PC-9 (cell line): Measurements from ENCODE around the gene ADORA1.

Source experiments
- EZH2 ChIP-seq: fragments of 200-600 bp; sonication (generic); IDR thresholded peaks from 2 replicates; pipeline ENCODE4 v1.8.0; 2017; ENCODE audit warnings: antibody characterized with exemption, low read depth
- TF ChIP-seq, protein P1 (sequence below): fragments of 200-600 bp; sonication (generic); conservative IDR thresholded peaks from 2 replicates; pipeline ENCODE4 v1.6.1; 2017; ENCODE audit warnings: mixed run types, antibody characterized with exemption, mild to moderate bottlenecking, moderate library complexity

DNA sequence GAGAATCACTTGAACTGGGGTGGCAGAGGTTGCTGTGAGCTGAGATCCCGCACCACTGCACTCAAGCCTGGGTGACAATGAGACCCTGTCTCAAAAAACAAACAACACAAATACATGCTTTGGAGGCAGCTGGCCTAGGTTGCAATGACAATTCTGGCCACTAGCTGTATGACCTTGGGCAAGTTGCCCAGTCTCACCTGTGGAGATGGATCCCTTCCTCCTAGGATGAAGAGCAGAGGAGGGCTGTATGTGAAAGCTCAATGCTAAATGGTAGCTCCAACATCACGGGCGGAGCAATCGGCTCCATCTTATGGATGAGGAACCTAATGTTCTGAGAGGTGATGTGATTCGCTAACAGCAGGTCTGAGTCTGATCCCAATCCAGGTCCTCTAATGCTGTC is 20.6 kb downstream of the ADORA1 start:
- TF ChIP-seq, protein P1, sequence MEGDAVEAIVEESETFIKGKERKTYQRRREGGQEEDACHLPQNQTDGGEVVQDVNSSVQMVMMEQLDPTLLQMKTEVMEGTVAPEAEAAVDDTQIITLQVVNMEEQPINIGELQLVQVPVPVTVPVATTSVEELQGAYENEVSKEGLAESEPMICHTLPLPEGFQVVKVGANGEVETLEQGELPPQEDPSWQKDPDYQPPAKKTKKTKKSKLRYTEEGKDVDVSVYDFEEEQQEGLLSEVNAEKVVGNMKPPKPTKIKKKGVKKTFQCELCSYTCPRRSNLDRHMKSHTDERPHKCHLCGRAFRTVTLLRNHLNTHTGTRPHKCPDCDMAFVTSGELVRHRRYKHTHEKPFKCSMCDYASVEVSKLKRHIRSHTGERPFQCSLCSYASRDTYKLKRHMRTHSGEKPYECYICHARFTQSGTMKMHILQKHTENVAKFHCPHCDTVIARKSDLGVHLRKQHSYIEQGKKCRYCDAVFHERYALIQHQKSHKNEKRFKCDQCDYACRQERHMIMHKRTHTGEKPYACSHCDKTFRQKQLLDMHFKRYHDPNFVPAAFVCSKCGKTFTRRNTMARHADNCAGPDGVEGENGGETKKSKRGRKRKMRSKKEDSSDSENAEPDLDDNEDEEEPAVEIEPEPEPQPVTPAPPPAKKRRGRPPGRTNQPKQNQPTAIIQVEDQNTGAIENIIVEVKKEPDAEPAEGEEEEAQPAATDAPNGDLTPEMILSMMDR: peak; percentile 64
- no peak for TF ChIP-seq EZH2
